GM12801 (cell line): ENCODE measurements around the gene MRPL42.

Experiments used
- CTCF ChIP-seq: IDR thresholded peaks from one replicate; pipeline ENCODE4 v1.5.1; 2011; ENCODE audit warnings: control low read depth; ENCODE audit not compliant: insufficient read length; ENCODE audit errors: extremely low read depth

MRPL42 gene

GRCh38 chr12:93509506-93509905 is 42.2 kb downstream of the MRPL42 start:
- TF ChIP-seq CTCF, result no peak

- no peak for TF ChIP-seq CTCF
Measured at GRCh38 chr12:93514853-93515252, 47.5 kb downstream of the MRPL42 start.

- TF ChIP-seq CTCF, result no peak
Measured at GRCh38 chr12:93518725-93519124, 51.4 kb downstream of the MRPL42 start.

- no peak for TF ChIP-seq CTCF
Measured at GRCh38 chr12:93519859-93520258, 52.5 kb downstream of the MRPL42 start.

GRCh38 chr12:93520454-93520853 is 53.1 kb downstream of the MRPL42 start:
- no peak for TF ChIP-seq CTCF

- no peak for TF ChIP-seq CTCF
Measured at GRCh38 chr12:93521225-93522080, 54.1 kb downstream of the MRPL42 start.

GRCh38 chr12:93524386-93525133 is 57.2 kb downstream of the MRPL42 start:
- no peak for TF ChIP-seq CTCF
